Thoracic aorta (tissue), 2 donors: ENCODE measurements around the gene NAALADL2. TPM values are rescaled to one million over a fixed set of nuclear protein-coding genes. Genes with fewer than 3 reads are reported as not detected.

Experiments used
- ATAC-seq: fragments of 150-250 bp; one replicate; pipeline ENCODE4 v1.8.0; 2017; ENCODE audit warnings: low read depth; ENCODE audit not compliant: insufficient number of reproducible peaks, low FRiP score
- DNase-seq: peaks from one replicate; pipeline ENCODE4 v3.0.0-alpha.2; 2020; ENCODE audit warnings: low spot score
- H3K27ac ChIP-seq, 2 donors: fragments of 200-600 bp; sonication (generic); 1 replicate in 1 of 2; 2 replicates in 1 of 2; pipeline ENCODE4 v1.5.1; 2016; ENCODE audit warnings: mild to moderate bottlenecking in 2 of 2, moderate library complexity in 2 of 2
- H3K27me3 ChIP-seq: fragments of 200-600 bp; sonication (generic); replicated peaks from 2 replicates; pipeline ENCODE4 v1.6.0; 2016; ENCODE audit warnings: mild to moderate bottlenecking; ENCODE audit not compliant: insufficient read depth
- H3K36me3 ChIP-seq: fragments of 200-600 bp; sonication (generic); one replicate; pipeline ENCODE4 v1.5.1; 2016
- H3K4me1 ChIP-seq, 2 donors: fragments of 200-600 bp; sonication (generic); 1 replicate in 1 of 2; 2 replicates in 1 of 2; pipeline versions ENCODE4 v1.5.1 to v1.6.0; 2016; ENCODE audit warnings: low read depth in 2 of 2, mild to moderate bottlenecking in 1 of 2; ENCODE audit not compliant: control insufficient read depth in 1 of 2
- H3K4me3 ChIP-seq: fragments of 200-600 bp; sonication (generic); 2 replicates; pipeline ENCODE4 v1.5.1; 2016; ENCODE audit warnings: mild to moderate bottlenecking
- H3K9me3 ChIP-seq: fragments of 200-600 bp; sonication (generic); 2 replicates; pipeline ENCODE4 v1.5.1; 2016
- total RNA-seq, 2 donors: library from RNA; depleted of rRNA; stranded (reverse); fragments of >200 nt; gene quantifications; one replicate each; pipeline versions ENCODE4 v1.1.0 to v1.2.3, GENCODE V29; 2016
- TF ChIP-seq, protein P1 (sequence below): fragments of 200-600 bp; sonication (generic); IDR thresholded peaks from one replicate; pipeline ENCODE4 v1.5.1; 2019; ENCODE audit warnings: antibody characterized with exemption

Gene NAALADL2
- total RNA-seq, 2 donors from 2014 or later, result 12.9 to 21.0 TPM

DNA sequence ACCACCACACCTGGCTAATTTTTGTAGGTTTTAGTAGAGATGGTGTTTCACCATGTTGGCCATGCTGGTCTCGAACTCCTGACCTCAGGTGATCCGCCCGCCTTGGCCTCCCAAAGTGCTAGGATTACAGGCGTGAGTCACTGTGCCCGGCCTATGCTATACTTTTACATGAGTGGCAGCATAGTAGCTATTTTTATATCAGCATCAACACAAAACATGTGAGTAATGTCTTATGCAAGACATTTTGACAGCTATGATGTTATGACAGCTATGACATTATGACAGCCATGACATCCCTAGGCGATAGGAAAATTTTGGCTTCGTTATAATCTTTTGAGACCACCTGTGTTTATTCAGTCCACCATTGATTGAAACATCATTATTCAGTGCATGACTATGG, 4.1 kb upstream of the NAALADL2 start:
- Histone ChIP-seq H3K4me1 (no peaks in the 10 kb centered on the region), H3K36me3 (no peaks in the 10 kb centered on the region), H3K4me3 (no peak overlapping the region), H3K27ac (no peak overlapping the region), H3K9me3 (peaks cover 1% of the 10 kb centered on the region), H3K27me3 (no peaks in the 10 kb centered on the region)
- TF ChIP-seq, protein P1, sequence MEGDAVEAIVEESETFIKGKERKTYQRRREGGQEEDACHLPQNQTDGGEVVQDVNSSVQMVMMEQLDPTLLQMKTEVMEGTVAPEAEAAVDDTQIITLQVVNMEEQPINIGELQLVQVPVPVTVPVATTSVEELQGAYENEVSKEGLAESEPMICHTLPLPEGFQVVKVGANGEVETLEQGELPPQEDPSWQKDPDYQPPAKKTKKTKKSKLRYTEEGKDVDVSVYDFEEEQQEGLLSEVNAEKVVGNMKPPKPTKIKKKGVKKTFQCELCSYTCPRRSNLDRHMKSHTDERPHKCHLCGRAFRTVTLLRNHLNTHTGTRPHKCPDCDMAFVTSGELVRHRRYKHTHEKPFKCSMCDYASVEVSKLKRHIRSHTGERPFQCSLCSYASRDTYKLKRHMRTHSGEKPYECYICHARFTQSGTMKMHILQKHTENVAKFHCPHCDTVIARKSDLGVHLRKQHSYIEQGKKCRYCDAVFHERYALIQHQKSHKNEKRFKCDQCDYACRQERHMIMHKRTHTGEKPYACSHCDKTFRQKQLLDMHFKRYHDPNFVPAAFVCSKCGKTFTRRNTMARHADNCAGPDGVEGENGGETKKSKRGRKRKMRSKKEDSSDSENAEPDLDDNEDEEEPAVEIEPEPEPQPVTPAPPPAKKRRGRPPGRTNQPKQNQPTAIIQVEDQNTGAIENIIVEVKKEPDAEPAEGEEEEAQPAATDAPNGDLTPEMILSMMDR, result no peak
- no peak for DNase-seq
- no peak for ATAC-seq

DNA sequence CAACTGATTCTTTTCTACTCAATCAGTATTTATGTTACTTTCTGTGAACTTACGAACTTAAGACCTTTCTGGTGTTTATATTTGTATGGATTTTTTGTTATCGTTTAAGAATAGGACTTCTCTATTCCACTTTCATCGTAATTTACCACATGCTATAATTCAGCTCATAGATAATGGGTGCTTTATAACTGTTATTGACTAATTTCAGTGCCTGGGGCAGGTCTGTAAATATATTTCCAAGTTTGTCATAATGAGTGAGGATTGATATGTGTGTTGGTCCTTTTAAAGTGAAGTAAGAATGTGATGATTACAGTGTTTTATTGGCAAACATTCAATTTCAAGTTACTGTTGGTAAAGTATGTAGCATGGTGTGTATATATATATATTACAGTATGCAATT, 1.8 kb upstream of the NAALADL2 start:
- H3K36me3 ChIP-seq, result no peaks in the 10 kb centered on the region
- no peaks in the 10 kb centered on the region for H3K9me3 ChIP-seq
- TF ChIP-seq, protein P1, result no peak
- DNase-seq (no peak), ATAC-seq (no peak)
- no peak overlapping the region for H3K27ac ChIP-seq
- H3K27me3 ChIP-seq, result no peaks in the 10 kb centered on the region
- H3K4me1 ChIP-seq, result peaks cover 0 to 3% of the 10 kb centered on the region in 2 donors
- no peak overlapping the region for H3K4me3 ChIP-seq

- H3K27ac ChIP-seq, result no peak overlapping the region
- no peaks in the 10 kb centered on the region for H3K27me3 ChIP-seq
- no peaks in the 10 kb centered on the region for H3K36me3 ChIP-seq
- no peak for DNase-seq
- H3K4me1 ChIP-seq, result peaks cover 0 to 14% of the 10 kb centered on the region in 2 donors
- no peak for ATAC-seq
- no peaks in the 10 kb centered on the region for H3K9me3 ChIP-seq
- no peak overlapping the region for H3K4me3 ChIP-seq
- TF ChIP-seq, protein P1, result no peak
These were observed 781 bp upstream of the NAALADL2 start for GRCh38 chr3:174858353-174858752.

DNA sequence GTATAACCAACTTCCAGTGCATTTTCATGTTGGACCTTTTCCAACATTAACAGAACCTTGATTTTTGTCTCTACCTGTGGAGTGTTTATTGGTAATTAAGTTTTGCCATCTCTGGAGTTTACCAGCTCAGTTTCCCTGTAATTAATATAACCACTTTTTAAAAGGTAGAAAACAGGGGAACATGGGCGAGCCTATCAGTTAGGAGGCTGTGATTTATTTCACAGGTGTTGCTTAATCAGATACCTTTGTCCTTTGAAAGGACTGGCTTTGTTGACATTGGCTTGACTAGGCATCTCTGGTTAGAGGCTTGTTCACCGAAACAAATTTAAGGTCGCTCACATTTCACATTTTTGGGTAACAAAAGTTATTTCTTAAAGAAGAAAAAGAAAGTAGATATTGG, 622 bp downstream of the NAALADL2 start:
- H3K4me3 ChIP-seq, result no peak overlapping the region
- H3K36me3 ChIP-seq, result no peaks in the 10 kb centered on the region
- H3K27me3 ChIP-seq, result no peaks in the 10 kb centered on the region
- DNase-seq (no peak), ATAC-seq (no peak)
- TF ChIP-seq, protein P1, result no peak
- H3K27ac ChIP-seq, result no peak overlapping the region
- H3K9me3 ChIP-seq, result no peaks in the 10 kb centered on the region
- peaks cover 0 to 18% of the 10 kb centered on the region in 2 donors for H3K4me1 ChIP-seq

DNA sequence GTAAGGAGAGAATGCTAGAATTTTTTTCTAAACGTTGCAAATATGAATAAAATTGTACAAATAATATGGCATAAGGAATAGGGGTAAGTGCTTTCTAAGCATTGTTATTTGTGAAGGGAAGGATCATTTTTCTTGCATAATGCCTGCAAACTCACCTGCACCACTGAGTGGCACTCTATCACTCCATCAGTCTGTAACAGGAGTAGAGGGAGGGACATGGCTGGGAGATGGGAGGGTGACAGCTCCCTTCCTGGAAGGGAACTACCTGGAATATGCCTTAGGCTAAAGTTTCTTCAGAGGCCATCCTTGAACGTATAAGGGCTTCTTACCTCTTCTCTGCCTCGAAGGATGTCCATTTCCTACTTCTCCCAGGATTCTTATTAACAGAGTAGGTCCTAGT, 3.0 kb downstream of the NAALADL2 start:
- Histone ChIP-seq H3K9me3 (no peaks in the 10 kb centered on the region), H3K4me3 (no peak overlapping the region), H3K36me3 (no peaks in the 10 kb centered on the region), H3K27ac (peak overlapping the region in 1 of 2 donors; percentile 65), H3K4me1 (peaks cover 0 to 18% of the 10 kb centered on the region in 2 donors), H3K27me3 (no peaks in the 10 kb centered on the region)
- ATAC-seq (no peak), DNase-seq (no peak)
- TF ChIP-seq, protein P1, result no peak
